Panc1 (cell line): ENCODE results near the gene ZNF222.

Source experiments
- POLR2AphosphoS5 ChIP-seq: IDR thresholded peaks from 2 replicates; pipeline ENCODE4 v1.6.1; 2012; ENCODE audit warnings: mild to moderate bottlenecking, low read depth, low read length, moderate library complexity
- SIN3A ChIP-seq: IDR thresholded peaks from 2 replicates; pipeline ENCODE4 v1.6.1; 2012; ENCODE audit warnings: low read depth, mild to moderate bottlenecking, low read length, moderate library complexity, borderline replicate concordance; ENCODE audit not compliant: insufficient read depth
- TCF7L2 ChIP-seq: IDR thresholded peaks from 2 replicates; pipeline ENCODE4 v1.6.1; 2011; ENCODE audit warnings: mild to moderate bottlenecking, low read depth, low read length, inconsistent platforms
- TF ChIP-seq, protein P1 (sequence below): fragments of 450-650 bp; IDR thresholded peaks from 2 replicates; pipeline ENCODE4 v1.5.1; 2017; ENCODE audit warnings: mild to moderate bottlenecking
- TF ChIP-seq, protein P2 (sequence below), 2 experiments: IDR thresholded peaks; 2 replicates each; pipeline ENCODE4 v1.6.1; 2011 to 2012; ENCODE audit warnings: low read depth in 2 of 2, control low read depth in 1 of 2, low read length in 1 of 2, mild to moderate bottlenecking in 1 of 2, moderate library complexity in 1 of 2; ENCODE audit not compliant: insufficient read depth in 1 of 2

DNA sequence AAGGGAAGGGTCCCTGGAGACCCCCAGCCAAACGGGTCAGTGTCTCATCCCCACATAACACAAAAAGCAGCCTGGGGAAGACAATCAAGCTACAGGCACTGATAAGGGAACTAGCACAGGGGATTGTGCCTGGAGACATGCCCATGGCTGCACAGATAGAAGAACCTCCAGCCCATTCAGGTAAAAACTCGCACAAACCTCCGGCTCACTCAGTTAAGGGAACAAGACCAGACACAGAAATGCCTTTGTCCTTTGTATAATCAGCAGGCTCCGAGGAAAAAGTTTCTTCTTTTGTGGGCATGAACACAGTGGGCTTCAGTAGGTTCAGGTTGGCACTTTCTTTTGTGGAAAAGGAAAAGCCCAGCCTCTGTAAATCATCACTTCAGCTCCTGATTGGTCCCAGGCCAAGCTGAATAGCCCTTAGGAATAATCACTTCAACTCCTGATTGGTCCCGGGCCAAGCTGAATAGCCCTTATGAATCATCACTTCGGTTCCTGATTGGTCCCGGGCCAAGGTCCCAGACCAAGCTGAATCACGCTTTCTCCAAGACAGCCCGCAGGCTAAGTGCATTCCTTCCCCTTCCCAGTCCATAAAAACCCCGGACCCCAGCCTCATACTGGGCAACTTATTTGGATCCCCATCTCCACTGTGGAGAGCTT is 27.4 kb upstream of the ZNF222 start:
- TF ChIP-seq, protein P1, sequence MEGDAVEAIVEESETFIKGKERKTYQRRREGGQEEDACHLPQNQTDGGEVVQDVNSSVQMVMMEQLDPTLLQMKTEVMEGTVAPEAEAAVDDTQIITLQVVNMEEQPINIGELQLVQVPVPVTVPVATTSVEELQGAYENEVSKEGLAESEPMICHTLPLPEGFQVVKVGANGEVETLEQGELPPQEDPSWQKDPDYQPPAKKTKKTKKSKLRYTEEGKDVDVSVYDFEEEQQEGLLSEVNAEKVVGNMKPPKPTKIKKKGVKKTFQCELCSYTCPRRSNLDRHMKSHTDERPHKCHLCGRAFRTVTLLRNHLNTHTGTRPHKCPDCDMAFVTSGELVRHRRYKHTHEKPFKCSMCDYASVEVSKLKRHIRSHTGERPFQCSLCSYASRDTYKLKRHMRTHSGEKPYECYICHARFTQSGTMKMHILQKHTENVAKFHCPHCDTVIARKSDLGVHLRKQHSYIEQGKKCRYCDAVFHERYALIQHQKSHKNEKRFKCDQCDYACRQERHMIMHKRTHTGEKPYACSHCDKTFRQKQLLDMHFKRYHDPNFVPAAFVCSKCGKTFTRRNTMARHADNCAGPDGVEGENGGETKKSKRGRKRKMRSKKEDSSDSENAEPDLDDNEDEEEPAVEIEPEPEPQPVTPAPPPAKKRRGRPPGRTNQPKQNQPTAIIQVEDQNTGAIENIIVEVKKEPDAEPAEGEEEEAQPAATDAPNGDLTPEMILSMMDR: no peak
- TF ChIP-seq POLR2AphosphoS5 (no peak), SIN3A (no peak), TCF7L2 (no peak)
- TF ChIP-seq, protein P2, sequence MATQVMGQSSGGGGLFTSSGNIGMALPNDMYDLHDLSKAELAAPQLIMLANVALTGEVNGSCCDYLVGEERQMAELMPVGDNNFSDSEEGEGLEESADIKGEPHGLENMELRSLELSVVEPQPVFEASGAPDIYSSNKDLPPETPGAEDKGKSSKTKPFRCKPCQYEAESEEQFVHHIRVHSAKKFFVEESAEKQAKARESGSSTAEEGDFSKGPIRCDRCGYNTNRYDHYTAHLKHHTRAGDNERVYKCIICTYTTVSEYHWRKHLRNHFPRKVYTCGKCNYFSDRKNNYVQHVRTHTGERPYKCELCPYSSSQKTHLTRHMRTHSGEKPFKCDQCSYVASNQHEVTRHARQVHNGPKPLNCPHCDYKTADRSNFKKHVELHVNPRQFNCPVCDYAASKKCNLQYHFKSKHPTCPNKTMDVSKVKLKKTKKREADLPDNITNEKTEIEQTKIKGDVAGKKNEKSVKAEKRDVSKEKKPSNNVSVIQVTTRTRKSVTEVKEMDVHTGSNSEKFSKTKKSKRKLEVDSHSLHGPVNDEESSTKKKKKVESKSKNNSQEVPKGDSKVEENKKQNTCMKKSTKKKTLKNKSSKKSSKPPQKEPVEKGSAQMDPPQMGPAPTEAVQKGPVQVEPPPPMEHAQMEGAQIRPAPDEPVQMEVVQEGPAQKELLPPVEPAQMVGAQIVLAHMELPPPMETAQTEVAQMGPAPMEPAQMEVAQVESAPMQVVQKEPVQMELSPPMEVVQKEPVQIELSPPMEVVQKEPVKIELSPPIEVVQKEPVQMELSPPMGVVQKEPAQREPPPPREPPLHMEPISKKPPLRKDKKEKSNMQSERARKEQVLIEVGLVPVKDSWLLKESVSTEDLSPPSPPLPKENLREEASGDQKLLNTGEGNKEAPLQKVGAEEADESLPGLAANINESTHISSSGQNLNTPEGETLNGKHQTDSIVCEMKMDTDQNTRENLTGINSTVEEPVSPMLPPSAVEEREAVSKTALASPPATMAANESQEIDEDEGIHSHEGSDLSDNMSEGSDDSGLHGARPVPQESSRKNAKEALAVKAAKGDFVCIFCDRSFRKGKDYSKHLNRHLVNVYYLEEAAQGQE (IDR thresholded peaks at IDR 0.05; ENCODE audit: insufficient read depth in 1 of 2, low read depth in 2 of 2, low read length in 1 of 2): no peak
